ENCODE results near the gene ATAD3B. TPM values are rescaled to one million over a fixed set of nuclear protein-coding genes. Genes with fewer than 3 reads are reported as not detected.

ATAD3B gene
- polyA plus RNA-seq, 3 donors: 2.3 to 23.3 (median 2.3) TPM

DNA sequence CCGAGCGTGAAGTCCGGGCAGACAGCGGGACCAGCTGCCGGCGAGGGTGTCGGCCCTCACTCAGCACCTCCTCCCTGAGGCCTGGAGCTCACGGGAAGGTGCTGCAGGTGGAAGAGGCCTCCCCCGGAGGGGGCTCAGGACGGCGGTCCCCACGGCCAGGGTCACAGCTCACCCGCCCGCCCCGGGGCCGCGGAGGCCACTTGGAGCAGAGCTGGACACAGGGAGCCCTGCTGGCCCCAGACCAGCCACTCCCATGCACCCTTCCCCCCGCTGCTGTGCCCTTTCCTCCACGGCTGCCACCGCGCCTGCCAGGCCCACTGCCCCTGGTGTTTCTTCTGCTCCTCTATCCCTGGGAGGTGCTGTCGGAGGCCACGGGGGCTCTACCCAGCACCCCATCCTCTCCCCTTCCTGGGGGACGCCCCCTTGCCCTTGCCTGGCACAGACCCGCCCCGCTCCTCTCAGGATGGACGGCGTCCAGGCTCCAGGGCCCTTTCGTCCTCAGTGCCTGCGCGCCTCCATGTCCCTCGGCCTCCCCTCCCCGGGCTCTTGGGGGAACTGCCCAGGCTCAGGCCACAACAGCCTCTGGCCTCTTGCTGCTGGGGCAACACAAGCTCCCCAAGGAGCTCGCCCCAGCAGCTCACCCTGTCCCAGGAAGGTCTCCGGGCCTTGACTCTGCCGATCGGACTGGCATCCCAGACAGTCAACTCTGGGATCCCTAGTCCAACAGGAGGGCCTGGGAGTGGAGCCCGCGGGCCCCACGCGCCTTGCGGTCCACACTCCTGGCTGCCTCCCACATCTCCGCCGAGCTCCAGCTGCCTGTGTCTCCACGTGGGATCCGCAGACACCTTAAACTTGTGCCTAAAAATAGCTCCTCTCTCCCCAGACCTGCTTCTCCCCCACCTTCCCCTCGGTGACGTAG is 64.7 kb downstream of the ATAD3B start:
- no peak overlapping the region for H3K9ac ChIP-seq (ENCODE audit: insufficient read depth, low read length, poor library complexity, severe bottlenecking)
- peaks cover 5 to 13% (median 8%) of the 10 kb centered on the region in 7 donors for H3K9me3 Mint-ChIP-seq
- peaks cover 0 to 11% of the 10 kb centered on the region in 2 donors for H3K9me3 ChIP-seq (replicated peaks in 1 of 2; ENCODE audit: control insufficient read depth in 1 of 2, insufficient read depth in 1 of 2, low read length in 2 of 2)
- H3K79me2 ChIP-seq (ENCODE audit: insufficient read depth, low read length): no peaks in the 10 kb centered on the region
- no peak overlapping the region for H3K4me3 ChIP-seq (replicated peaks in 1 of 3; ENCODE audit: low read depth in 2 of 3, low read length in 3 of 3)
- H3K27ac Mint-ChIP-seq: no peak overlapping the region
- intact Hi-C loops (cut with micrococcal nuclease): no loop called here
- no peak overlapping the region for H3K4me3 Mint-ChIP-seq
- peaks cover under 1 to 25% (median 14%) of the 10 kb centered on the region in 3 donors for H3K27me3 Mint-ChIP-seq (ENCODE audit: low read depth in 3 of 3)
- no peak overlapping the region for H3K27ac ChIP-seq (ENCODE audit: low read depth in 1 of 2, low read length in 2 of 2)
- DNase-seq: no peak
- H3K4me1 ChIP-seq (ENCODE audit: control insufficient read depth in 1 of 2, insufficient read depth in 2 of 2, low read length in 2 of 2): peaks cover 3 to 7% of the 10 kb centered on the region in 2 donors
- H3K4me1 Mint-ChIP-seq: peaks cover 4% of the 10 kb centered on the region
- H3K36me3 Mint-ChIP-seq: peaks cover 5 to 14% of the 10 kb centered on the region in 2 donors
- peaks cover 5% of the 10 kb centered on the region for H4K20me1 ChIP-seq (ENCODE audit: insufficient read depth, low read length)
- WGBS (ENCODE audit: insufficient coverage): 91% methylated on average over 46 of the region's 48 CpGs
- no peak overlapping the region for H2AFZ ChIP-seq (ENCODE audit: insufficient read depth, low read depth, low read length, poor library complexity, severe bottlenecking)
- H3K4me2 ChIP-seq (replicated peaks; ENCODE audit: extremely low read depth, low read length, poor library complexity, severe bottlenecking): no peak overlapping the region
- peaks cover 1 to 2% of the 10 kb centered on the region in 2 donors for H3K36me3 ChIP-seq (replicated peaks in 1 of 2; ENCODE audit: control insufficient read depth in 1 of 2, insufficient read depth in 2 of 2, low read length in 2 of 2)
- H3K27me3 ChIP-seq (ENCODE audit: control insufficient read depth in 2 of 2, insufficient read depth in 2 of 2, low read length in 2 of 2): peaks cover 0 to 16% of the 10 kb centered on the region in 2 donors
- no peak for TF ChIP-seq CTCF (IDR thresholded peaks at IDR 0.05)

DNA sequence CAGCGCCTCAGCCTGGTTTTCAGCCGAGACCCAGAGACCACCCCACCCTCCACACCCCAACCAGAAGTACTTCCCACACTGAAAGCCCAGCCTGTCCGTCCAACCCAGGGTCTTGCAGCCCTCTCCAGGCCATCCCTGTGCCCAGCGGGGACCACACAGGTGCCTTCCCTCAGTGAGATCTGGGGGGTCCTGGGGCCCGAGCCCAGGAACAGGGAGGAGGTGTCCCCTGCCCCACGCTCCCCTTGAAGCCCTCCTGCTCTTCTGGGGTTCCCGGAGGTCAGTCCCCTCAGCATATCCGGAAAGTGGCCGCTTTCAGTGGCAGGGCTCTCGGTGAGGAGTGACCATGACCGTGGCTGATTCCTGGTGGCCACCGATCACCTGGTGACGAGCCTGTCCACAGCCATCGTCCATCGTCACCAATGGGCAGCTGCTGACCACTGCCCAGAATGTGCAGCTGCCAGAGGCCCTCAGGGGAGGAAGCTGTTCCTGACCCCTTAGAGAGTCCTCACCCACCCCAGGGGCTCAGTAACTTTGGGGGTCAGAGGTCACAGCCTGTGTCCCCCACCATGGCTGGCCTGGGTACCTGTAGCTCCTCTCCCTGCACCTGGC is 65.5 kb downstream of the ATAD3B start:
- WGBS (ENCODE audit: insufficient coverage): 95% methylated on average over 15 of the region's 15 CpGs
- peaks cover 0 to 6% of the 10 kb centered on the region in 2 donors for H3K9me3 ChIP-seq (replicated peaks in 1 of 2; ENCODE audit: control insufficient read depth in 1 of 2, insufficient read depth in 1 of 2, low read length in 2 of 2)
- H3K27ac ChIP-seq (ENCODE audit: low read depth in 1 of 2, low read length in 2 of 2): no peak overlapping the region
- Mint-ChIP-seq H3K27me3 (ENCODE audit: low read depth in 3 of 3) (peaks cover 4 to 28% (median 14%) of the 10 kb centered on the region in 3 donors), H3K4me3 (no peak overlapping the region), H3K36me3 (peaks cover 11 to 17% of the 10 kb centered on the region in 2 donors), H3K9me3 (peaks cover 1 to 7% (median 5%) of the 10 kb centered on the region in 7 donors), H3K4me1 (peaks cover 4% of the 10 kb centered on the region), H3K27ac (no peak overlapping the region)
- no peak for TF ChIP-seq CTCF (IDR thresholded peaks at IDR 0.05)
- no peak overlapping the region for H3K4me3 ChIP-seq (replicated peaks in 1 of 3; ENCODE audit: low read depth in 2 of 3, low read length in 3 of 3)
- peaks cover 0 to 20% of the 10 kb centered on the region in 2 donors for H3K27me3 ChIP-seq (ENCODE audit: control insufficient read depth in 2 of 2, insufficient read depth in 2 of 2, low read length in 2 of 2)
- no peak overlapping the region for H3K9ac ChIP-seq (ENCODE audit: insufficient read depth, low read length, poor library complexity, severe bottlenecking)
- H2AFZ ChIP-seq (ENCODE audit: insufficient read depth, low read depth, low read length, poor library complexity, severe bottlenecking): no peak overlapping the region
- H3K36me3 ChIP-seq (replicated peaks in 1 of 2; ENCODE audit: control insufficient read depth in 1 of 2, insufficient read depth in 2 of 2, low read length in 2 of 2): peaks cover 8 to 9% of the 10 kb centered on the region in 2 donors
- DNase-seq: no peak
- H4K20me1 ChIP-seq (ENCODE audit: insufficient read depth, low read length): peaks cover 7% of the 10 kb centered on the region
- no peak overlapping the region for H3K4me2 ChIP-seq (replicated peaks; ENCODE audit: extremely low read depth, low read length, poor library complexity, severe bottlenecking)
- peaks cover 3 to 7% of the 10 kb centered on the region in 2 donors for H3K4me1 ChIP-seq (ENCODE audit: control insufficient read depth in 1 of 2, insufficient read depth in 2 of 2, low read length in 2 of 2)
- no peaks in the 10 kb centered on the region for H3K79me2 ChIP-seq (ENCODE audit: insufficient read depth, low read length)
- intact Hi-C loops (cut with micrococcal nuclease): no loop called here

All from CD14-positive monocyte (primary cell).